ENCODE measurements around the gene DLGAP1.
"Not testable (repeated sequence)": the region's sequence is repeated elsewhere in the genome, so short reads cannot be mapped to it uniquely, and the experiment has no call there.

Gene DLGAP1

DNA sequence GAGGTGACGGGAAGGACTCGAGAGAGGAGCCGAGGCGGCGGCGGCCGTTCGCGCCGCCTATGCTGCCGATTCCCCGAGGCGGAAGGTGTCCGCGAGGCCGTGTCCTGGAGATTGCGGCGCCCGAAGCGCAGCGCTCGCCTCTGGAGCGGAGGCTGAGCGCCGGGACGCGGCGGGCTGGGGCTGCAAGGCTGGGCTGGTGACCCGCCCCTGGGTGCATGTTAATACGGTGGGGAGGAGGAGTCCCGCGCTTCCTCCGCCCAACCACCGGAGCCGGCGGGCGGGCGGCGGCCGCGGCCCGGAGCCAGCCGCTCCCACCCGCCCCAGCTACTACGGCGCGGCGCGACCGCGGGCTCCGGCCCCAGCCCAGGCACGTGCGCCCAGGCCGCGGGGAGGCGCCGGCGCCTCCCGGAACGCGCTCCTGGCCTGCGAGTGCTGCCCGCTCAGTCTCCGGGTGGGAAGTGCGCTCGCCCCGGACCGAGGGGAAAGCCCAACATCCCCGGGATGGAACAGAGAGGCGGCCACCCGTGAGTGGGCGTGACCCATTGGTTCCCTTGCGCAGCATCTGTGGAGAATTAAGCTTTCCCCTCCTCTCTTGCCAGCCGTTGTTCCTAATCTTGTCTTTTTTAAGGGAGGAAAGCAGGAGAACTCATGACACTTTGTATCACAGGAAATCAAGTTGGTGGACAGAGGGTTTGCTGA lies at the start of gene DLGAP1:
DLGAP1 (minus strand) TSS at position 195 of the 699 bp plus-strand sequence.
- H3K4me3 ChIP-seq (ENCODE audit: low read length): peak within 1 kb of the TSS; percentile 95
- peaks cover 22% of the 10 kb centered on the region for H3K27me3 ChIP-seq (ENCODE audit: insufficient read depth, low read length)
- no peaks in the 10 kb centered on the region for H3K36me3 ChIP-seq (ENCODE audit: insufficient read depth, low read depth, low read length)
- H3K9me3 ChIP-seq (ENCODE audit: insufficient read depth, low read depth, low read length): no peaks in the 10 kb centered on the region
- H3K9ac ChIP-seq (ENCODE audit: low read depth, low read length): peak within 1 kb of the TSS; percentile 82
- no peak within 1 kb of the TSS for H3K27ac ChIP-seq (ENCODE audit: low read length)
- H3K4me1 ChIP-seq (ENCODE audit: insufficient read depth, low read length): peaks cover 25% of the 10 kb centered on the region; the same call in 1 of the 2 replicates

DNA sequence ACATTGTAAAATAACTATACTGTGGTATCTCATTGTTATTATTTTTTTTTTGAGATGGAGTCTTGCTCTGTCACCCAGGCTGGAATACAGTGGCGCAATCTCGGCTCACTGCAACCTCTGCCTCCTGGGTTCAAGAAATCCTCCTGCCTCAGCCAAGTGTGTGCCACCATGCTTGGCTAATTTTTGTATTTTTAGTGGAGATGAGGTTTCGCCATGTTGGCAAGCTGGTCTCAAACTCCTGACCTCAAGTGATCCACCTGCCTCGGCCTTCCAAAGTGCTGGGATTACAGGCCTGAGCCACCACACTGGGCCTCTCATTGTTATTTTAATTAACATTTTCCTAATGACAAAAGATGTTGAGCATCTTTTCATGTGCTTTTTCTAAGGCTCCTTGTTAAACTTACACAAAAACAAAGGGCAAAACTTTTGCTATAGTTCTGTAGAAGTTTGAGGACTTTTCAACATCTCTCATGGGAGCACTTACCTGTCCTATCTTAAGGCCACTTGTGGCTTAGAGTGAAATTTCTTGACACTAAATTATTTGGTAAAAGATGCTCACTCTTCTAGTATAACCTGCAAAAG lies 39.7 kb upstream of the DLGAP1 start:
- H3K36me3 ChIP-seq (ENCODE audit: insufficient read depth, low read depth, low read length); H3K9me3 ChIP-seq (ENCODE audit: insufficient read depth, low read depth, low read length); H3K27me3 ChIP-seq (ENCODE audit: insufficient read depth, low read length); H3K9ac ChIP-seq (ENCODE audit: low read depth, low read length); H3K4me3 ChIP-seq (ENCODE audit: low read length); H3K27ac ChIP-seq (ENCODE audit: low read length): not testable (repeated sequence)
- peaks cover 13% of the 10 kb centered on the region; the same call in 1 of the 2 replicates for H3K4me1 ChIP-seq (ENCODE audit: insufficient read depth, low read length)

DNA sequence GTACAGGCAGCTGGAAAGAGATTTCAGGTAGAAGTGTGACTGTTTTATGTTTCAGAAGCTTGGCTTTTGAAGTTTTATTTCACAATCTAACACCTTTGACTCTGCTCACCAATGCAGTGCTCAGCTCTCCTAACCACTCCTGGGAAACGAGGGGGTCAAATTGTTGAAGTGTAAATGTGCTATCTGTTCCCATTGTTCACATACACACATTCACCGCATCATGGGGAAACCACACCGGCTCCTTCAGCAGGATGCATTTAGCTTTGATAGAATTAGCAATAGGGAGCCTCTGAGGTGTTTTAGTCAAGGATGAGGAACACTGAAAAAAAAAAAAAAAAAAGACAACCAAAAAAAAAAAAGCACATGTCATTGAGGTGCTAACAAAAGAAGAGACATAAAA lies 13.4 kb upstream of the DLGAP1 start:
- Histone ChIP-seq H3K36me3 (ENCODE audit: insufficient read depth, low read depth, low read length) (no peaks in the 10 kb centered on the region), H3K4me3 (ENCODE audit: low read length) (0 out of 2 replicates have a peak overlapping the region, but pooled peaks have one; percentile 23), H3K27ac (ENCODE audit: low read length) (no peak overlapping the region), H3K9ac (ENCODE audit: low read depth, low read length) (no peak overlapping the region), H3K27me3 (ENCODE audit: insufficient read depth, low read length) (no peaks in the 10 kb centered on the region; the same call in 1 of the 2 replicates), H3K9me3 (ENCODE audit: insufficient read depth, low read depth, low read length) (no peaks in the 10 kb centered on the region), H3K4me1 (ENCODE audit: insufficient read depth, low read length) (peaks cover 15% of the 10 kb centered on the region; the same call in 1 of the 2 replicates)

DNA sequence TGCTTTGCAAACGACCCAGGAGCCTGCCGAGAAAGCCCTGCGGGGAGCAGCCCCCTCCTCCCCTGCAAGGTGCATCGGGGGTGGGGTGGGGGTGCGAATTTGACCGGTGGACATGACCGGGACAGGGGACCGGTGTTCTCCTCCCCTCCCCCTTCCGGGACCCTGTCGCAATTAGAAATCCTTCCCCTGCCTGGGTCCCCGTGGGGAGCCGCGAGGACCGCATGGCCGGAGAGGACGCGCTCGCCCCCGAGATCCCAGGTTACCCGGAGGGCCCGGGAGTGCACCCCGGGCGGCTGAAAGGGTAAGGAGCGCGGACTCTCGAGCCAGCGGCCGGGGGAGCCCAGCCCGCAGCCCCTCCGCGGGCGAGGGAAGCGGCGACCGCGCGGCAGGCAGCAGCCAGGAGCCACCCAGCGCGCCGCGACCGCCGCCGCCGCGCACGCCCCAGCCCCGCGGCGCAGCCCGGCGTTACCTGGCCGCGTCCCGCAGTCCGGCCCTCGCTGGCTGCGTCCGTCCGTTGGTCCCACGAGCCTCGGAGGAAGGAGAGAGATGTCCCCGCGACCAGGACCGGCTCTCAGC lies 482 bp downstream of the DLGAP1 start:
- Histone ChIP-seq H3K36me3 (ENCODE audit: insufficient read depth, low read depth, low read length) (no peaks in the 10 kb centered on the region), H3K4me1 (ENCODE audit: insufficient read depth, low read length) (peaks cover 31% of the 10 kb centered on the region), H3K27me3 (ENCODE audit: insufficient read depth, low read length) (peaks cover 22% of the 10 kb centered on the region), H3K9me3 (ENCODE audit: insufficient read depth, low read depth, low read length) (no peaks in the 10 kb centered on the region), H3K4me3 (ENCODE audit: low read length) (peak overlapping the region; percentile 95), H3K27ac (ENCODE audit: low read length) (no peak overlapping the region), H3K9ac (ENCODE audit: low read depth, low read length) (peak overlapping the region; percentile 82)

DNA sequence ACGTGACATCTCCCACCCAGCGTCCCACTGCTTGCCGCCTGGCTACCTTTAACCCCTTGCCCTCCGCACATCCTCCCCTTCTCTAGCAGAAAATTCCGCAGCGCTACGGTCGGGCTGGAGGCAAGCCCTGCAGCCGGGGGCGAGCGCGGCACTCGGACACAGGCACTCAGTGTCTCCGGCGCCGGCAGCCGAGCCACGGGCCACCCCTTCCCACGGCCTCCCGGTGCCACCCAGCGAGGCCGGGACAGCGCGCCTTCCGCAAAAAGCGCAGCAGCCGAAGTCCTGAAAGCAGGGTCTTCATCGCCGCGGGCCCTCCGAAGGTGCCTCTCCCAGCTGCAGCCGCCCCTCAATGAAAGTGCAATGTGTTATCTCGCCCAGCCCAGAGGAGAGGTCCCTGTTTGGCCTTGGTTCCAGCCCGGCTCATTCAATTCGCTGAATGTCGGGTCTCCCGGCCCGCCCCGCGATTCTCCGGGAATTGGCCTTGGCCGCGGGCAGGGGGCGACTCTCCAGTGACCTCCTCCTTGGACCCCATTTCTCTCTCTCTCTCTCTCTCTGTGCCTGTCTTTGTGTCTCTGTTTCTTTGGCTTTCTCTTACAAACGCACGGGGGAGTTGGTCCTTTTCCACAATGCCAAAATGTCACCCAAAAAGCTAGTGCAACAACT lies 1.1 kb downstream of the DLGAP1 start:
- Histone ChIP-seq H3K4me3 (ENCODE audit: low read length) (peak overlapping the region; percentile 95), H3K36me3 (ENCODE audit: insufficient read depth, low read depth, low read length) (no peaks in the 10 kb centered on the region), H3K27me3 (ENCODE audit: insufficient read depth, low read length) (peaks cover 22% of the 10 kb centered on the region), H3K9ac (ENCODE audit: low read depth, low read length) (peak overlapping the region; percentile 82), H3K4me1 (ENCODE audit: insufficient read depth, low read length) (peaks cover 37% of the 10 kb centered on the region), H3K9me3 (ENCODE audit: insufficient read depth, low read depth, low read length) (no peaks in the 10 kb centered on the region), H3K27ac (ENCODE audit: low read length) (no peak overlapping the region)

DNA sequence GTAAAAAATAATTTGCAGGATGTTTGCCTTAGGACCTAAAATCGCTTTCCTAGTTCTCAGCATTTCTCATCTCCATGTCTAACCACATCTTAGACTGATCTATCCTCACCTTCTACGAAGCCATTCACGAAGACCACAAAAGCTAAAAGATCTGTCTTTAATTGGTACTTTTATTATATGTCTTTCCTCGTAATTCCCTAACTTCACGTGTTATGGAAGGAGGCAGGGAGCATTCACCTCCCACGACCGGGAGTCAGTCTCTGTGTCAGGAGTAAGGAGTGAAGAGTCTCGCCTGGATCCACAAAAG lies 1.6 kb downstream of the DLGAP1 start:
- H3K9ac ChIP-seq (ENCODE audit: low read depth, low read length): peak overlapping the region; percentile 82; the same call in 1 of the 2 replicates
- H3K27me3 ChIP-seq (ENCODE audit: insufficient read depth, low read length): peaks cover 22% of the 10 kb centered on the region
- peaks cover 42% of the 10 kb centered on the region for H3K4me1 ChIP-seq (ENCODE audit: insufficient read depth, low read length)
- no peak overlapping the region for H3K27ac ChIP-seq (ENCODE audit: low read length)
- no peaks in the 10 kb centered on the region for H3K36me3 ChIP-seq (ENCODE audit: insufficient read depth, low read depth, low read length)
- peak overlapping the region; percentile 95 for H3K4me3 ChIP-seq (ENCODE audit: low read length)
- H3K9me3 ChIP-seq (ENCODE audit: insufficient read depth, low read depth, low read length): no peaks in the 10 kb centered on the region

DNA sequence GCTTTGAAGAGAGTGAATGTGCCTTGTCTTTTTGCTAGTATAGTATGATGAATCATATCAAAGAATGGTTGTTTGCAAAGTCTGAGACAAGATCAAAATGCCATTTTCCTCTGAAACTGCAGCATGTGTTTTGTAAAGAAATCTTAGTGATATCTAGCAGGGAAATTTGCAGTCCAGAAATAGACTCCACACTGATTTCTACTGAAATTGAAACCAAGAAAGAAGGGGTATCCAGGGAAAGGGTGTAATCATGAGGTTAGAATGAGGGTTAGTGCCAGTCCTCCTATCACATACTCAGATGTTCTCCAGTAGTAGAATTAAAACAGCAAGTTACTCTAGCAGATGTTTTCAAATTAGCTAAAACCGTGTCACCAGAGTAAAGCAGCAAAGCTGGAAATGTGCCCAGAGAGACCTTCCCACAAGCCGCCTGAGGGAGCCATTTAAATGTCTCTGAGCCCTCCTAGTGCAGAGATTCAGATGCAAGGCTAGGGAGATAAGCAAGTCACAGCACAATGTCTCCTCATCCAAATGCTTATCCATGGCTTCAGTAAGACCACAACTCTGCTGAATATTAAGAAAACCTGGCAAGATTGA lies 4.9 kb downstream of the DLGAP1 start:
- H3K9ac ChIP-seq (ENCODE audit: low read depth, low read length): no peak overlapping the region
- H3K27me3 ChIP-seq (ENCODE audit: insufficient read depth, low read length): peaks cover 9% of the 10 kb centered on the region
- peaks cover 38% of the 10 kb centered on the region for H3K4me1 ChIP-seq (ENCODE audit: insufficient read depth, low read length)
- H3K27ac ChIP-seq (ENCODE audit: low read length): no peak overlapping the region
- H3K4me3 ChIP-seq (ENCODE audit: low read length): peak overlapping the region; percentile 19; the same call in 1 of the 2 replicates
- H3K36me3 ChIP-seq (ENCODE audit: insufficient read depth, low read depth, low read length): no peaks in the 10 kb centered on the region
- no peaks in the 10 kb centered on the region for H3K9me3 ChIP-seq (ENCODE audit: insufficient read depth, low read depth, low read length)

DNA sequence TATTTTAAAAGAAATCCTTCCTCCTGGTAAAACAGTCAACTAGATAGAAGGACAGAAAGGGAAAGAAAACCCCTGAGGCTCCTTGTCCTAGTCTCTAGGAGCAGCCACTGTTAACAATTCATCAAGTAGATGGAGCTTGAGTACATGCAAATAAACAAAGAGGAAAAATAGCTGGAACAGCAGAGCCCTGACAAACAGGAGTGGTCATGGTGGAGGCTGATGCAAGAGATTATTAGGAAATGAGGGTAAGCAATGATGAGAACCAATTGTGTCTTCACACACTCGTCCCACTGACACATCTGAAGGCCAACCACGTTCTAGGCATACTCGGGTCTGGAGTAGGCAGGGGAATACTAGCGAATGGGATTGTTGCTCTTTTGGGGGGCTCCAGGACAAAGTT lies 9.2 kb downstream of the DLGAP1 start:
- Histone ChIP-seq H3K27ac (ENCODE audit: low read length) (no peak overlapping the region), H3K9ac (ENCODE audit: low read depth, low read length) (no peak overlapping the region), H3K9me3 (ENCODE audit: insufficient read depth, low read depth, low read length) (no peaks in the 10 kb centered on the region), H3K4me1 (ENCODE audit: insufficient read depth, low read length) (peaks cover 30% of the 10 kb centered on the region), H3K27me3 (ENCODE audit: insufficient read depth, low read length) (no peaks in the 10 kb centered on the region), H3K36me3 (ENCODE audit: insufficient read depth, low read depth, low read length) (no peaks in the 10 kb centered on the region), H3K4me3 (ENCODE audit: low read length) (no peak overlapping the region)

DNA sequence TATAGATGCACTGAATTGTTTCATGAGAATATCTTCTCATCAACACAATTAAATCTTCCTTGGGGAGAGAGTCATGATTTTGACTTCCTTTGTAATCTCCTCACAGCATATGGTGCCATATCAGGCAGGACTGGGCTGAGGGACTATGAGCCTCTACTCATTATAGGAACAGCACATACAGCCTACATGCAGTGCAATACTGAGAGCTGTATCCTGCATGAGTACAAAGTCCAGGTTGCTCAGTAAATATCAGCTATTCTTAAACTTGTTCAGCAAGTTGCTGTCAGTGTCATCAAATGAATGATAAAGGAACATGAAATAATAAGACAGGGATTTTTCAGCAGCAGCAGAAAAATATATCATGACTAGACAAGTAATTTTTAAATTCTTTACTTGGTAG lies 10.8 kb downstream of the DLGAP1 start:
- no peak overlapping the region for H3K9ac ChIP-seq (ENCODE audit: low read depth, low read length)
- no peaks in the 10 kb centered on the region for H3K36me3 ChIP-seq (ENCODE audit: insufficient read depth, low read depth, low read length)

DNA sequence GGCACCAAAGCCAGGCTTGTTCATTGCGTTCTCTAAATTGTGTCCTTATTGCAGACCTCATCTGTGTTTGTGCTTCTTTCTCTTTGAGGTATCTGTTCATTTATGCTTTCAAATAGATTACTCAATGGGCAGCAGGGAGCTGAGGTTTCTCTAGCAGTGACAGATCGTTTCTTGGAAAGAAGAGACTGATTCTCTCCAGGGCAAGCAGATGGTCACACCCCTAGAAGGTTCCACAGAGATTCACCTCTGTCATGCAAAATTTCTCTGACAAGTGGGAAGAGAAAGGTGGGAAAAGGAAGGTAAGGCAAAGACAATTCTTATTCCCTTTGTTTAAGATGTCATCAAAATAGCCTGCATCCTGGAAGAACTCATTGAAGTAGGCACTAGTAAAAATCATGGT lies 14.0 kb downstream of the DLGAP1 start:
- Histone ChIP-seq H3K36me3 (ENCODE audit: insufficient read depth, low read depth, low read length) (no peaks in the 10 kb centered on the region), H3K27ac (ENCODE audit: low read length) (no peak overlapping the region), H3K27me3 (ENCODE audit: insufficient read depth, low read length) (no peaks in the 10 kb centered on the region)

More for the DNA sequence above, 10.8 kb downstream of the DLGAP1 start:
- Histone ChIP-seq H3K4me3 (ENCODE audit: low read length) (no peak overlapping the region), H3K4me1 (ENCODE audit: insufficient read depth, low read length) (peaks cover 14% of the 10 kb centered on the region), H3K27ac (ENCODE audit: low read length) (no peak overlapping the region), H3K27me3 (ENCODE audit: insufficient read depth, low read length) (no peaks in the 10 kb centered on the region), H3K9me3 (ENCODE audit: insufficient read depth, low read depth, low read length) (no peaks in the 10 kb centered on the region)

DNA sequence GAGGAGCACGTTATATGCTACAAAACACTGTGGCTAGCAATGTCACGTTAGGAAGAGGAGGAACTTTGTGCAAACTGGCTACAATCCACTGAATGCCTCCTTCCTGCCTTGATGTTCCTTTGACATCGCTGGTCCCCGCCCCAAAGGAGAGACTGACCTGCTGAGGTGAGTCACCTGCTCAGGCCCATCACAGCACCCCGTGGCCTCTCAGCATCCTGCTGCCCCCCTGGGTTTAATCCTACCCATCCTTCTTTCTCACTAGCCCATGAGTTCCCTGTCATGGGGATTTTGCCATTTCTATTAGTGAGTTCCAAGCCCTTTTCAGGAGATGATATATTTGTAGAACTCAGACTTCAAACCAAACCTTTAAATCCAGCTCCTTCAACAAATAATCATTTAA lies 16.2 kb downstream of the DLGAP1 start:
- Histone ChIP-seq H3K9me3 (ENCODE audit: insufficient read depth, low read depth, low read length) (no peaks in the 10 kb centered on the region), H3K27ac (ENCODE audit: low read length) (no peak overlapping the region), H3K27me3 (ENCODE audit: insufficient read depth, low read length) (no peaks in the 10 kb centered on the region), H3K4me1 (ENCODE audit: insufficient read depth, low read length) (peaks cover 18% of the 10 kb centered on the region), H3K9ac (ENCODE audit: low read depth, low read length) (no peak overlapping the region), H3K4me3 (ENCODE audit: low read length) (no peak overlapping the region), H3K36me3 (ENCODE audit: insufficient read depth, low read depth, low read length) (no peaks in the 10 kb centered on the region)

More for the DNA sequence above, 14.0 kb downstream of the DLGAP1 start:
- Histone ChIP-seq H3K4me1 (ENCODE audit: insufficient read depth, low read length) (peaks cover 10% of the 10 kb centered on the region; the same call in 1 of the 2 replicates), H3K9me3 (ENCODE audit: insufficient read depth, low read depth, low read length) (no peaks in the 10 kb centered on the region), H3K4me3 (ENCODE audit: low read length) (no peak overlapping the region), H3K9ac (ENCODE audit: low read depth, low read length) (no peak overlapping the region)
